AG09309 (cell line): ENCODE measurements around the gene RABL2A.
"Not testable (repeated sequence)": the region's sequence is repeated elsewhere in the genome, so short reads cannot be mapped to it uniquely, and the experiment has no call there.

ENCODE experiments used
- DNase-seq: peaks from one replicate; pipeline ENCODE4 v3.0.0-alpha.2; 2010; ENCODE audit warnings: low read depth
- H3K4me3 ChIP-seq: 2 replicates; pipeline ENCODE4 v1.5.1; 2011; ENCODE audit warnings: mild to moderate bottlenecking, low read depth, low read length, moderate library complexity; ENCODE audit not compliant: control insufficient read depth
- TF ChIP-seq, protein P1 (sequence below): IDR thresholded peaks from 2 replicates; pipeline ENCODE4 v1.5.1; 2011; ENCODE audit warnings: mild to moderate bottlenecking, low read depth, low read length, inconsistent platforms; ENCODE audit not compliant: insufficient read depth, control insufficient read depth; ENCODE audit errors: missing control alignments

RABL2A gene

DNA sequence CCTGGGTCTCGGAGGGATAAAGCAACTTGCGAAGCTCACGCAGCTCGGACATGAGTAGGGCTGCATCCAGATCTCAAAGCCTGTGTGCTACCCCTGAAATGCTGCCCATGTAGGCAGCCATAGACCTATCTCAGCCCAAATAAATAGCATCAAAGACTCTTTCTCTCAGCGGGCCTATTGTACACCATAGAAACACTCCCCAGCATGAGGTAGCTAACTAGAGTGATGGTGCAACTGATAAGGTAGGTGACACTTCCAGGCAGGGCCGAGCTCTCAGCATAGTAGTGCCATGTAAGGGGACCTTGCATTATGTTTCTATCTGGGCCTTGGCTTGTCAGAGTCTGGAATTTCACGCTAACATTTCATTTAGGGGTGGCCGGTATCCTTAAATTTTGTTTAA is 52.4 kb downstream of the RABL2A start:
- no peak for DNase-seq
- TF ChIP-seq, protein P1, sequence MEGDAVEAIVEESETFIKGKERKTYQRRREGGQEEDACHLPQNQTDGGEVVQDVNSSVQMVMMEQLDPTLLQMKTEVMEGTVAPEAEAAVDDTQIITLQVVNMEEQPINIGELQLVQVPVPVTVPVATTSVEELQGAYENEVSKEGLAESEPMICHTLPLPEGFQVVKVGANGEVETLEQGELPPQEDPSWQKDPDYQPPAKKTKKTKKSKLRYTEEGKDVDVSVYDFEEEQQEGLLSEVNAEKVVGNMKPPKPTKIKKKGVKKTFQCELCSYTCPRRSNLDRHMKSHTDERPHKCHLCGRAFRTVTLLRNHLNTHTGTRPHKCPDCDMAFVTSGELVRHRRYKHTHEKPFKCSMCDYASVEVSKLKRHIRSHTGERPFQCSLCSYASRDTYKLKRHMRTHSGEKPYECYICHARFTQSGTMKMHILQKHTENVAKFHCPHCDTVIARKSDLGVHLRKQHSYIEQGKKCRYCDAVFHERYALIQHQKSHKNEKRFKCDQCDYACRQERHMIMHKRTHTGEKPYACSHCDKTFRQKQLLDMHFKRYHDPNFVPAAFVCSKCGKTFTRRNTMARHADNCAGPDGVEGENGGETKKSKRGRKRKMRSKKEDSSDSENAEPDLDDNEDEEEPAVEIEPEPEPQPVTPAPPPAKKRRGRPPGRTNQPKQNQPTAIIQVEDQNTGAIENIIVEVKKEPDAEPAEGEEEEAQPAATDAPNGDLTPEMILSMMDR = no peak
- H3K4me3 ChIP-seq = no peak overlapping the region

DNA sequence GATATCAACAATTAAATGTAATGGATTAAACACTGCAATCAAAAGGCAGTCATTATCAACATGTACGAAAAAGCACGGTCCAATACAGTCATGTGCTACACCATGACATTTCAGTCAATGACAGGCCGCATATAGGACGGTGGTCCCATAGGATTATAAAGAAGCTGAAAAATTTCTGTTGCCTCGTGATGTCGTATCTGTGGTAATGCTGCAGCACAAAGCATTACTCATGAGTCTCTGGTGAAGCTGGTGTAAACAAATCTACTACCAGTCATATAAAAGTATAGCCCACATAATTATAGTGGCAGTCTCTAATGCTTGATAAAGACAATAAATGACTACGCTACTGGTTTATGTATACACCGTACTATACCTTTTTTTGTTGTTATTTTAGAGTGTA is 58.4 kb downstream of the RABL2A start:
- DNase-seq = no peak
- no peak overlapping the region for H3K4me3 ChIP-seq
- TF ChIP-seq, protein P1 = no peak

GRCh38 chr2:113686537-113686936 is 59.5 kb downstream of the RABL2A start:
- H3K4me3 ChIP-seq = no peak overlapping the region
- no peak for DNase-seq
- TF ChIP-seq, protein P1 = no peak

DNA sequence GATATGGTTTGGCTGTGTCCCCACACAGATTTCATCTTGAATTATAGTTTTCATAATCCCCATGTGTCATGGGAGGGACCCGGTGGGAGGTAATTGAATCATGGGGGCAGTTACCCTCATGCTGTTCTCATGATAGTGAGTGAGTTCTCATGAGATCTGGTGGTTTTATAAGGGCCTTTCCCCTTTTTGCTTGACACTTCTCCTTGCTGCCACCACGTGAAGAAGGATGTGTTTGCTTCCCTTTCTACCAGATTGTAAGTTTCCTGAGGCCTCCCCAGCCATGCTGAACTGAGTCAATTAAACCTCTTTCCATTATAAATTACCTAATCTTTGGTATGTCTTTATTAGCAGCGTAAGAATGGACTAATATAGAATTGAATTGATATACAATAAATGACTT is 63.8 kb downstream of the RABL2A start:
- DNase-seq = not testable (repeated sequence)

More for the DNA sequence above, 63.8 kb downstream of the RABL2A start:
- H3K4me3 ChIP-seq = not testable (repeated sequence)
